Neural cell (in vitro differentiated cells): ENCODE data around the gene MRPL47. TPM values are rescaled to one million over a fixed set of nuclear protein-coding genes. Genes with fewer than 3 reads are reported as not detected.

ENCODE experiments used
- H2AFZ ChIP-seq: fragments of 200-600, 300-800 bp; sonication (generic), shearing (Covaris generic); 2 replicates; pipeline ENCODE4 v1.6.0; 2014; ENCODE audit warnings: low read depth, mild to moderate bottlenecking, antibody characterized with exemption, low read length, moderate library complexity
- H3F3A ChIP-seq: fragments of 200-600 bp; shearing (Covaris generic); 2 replicates; pipeline ENCODE4 v1.6.1; 2016; ENCODE audit warnings: mild to moderate bottlenecking, moderate library complexity, mixed read lengths, antibody characterized with exemption, low read length; ENCODE audit not compliant: insufficient read depth, poor library complexity, severe bottlenecking
- H3K27ac ChIP-seq: fragments of 200-600, 300-800 bp; sonication (generic), shearing (Covaris generic); 2 replicates; pipeline ENCODE4 v1.5.1; 2014; ENCODE audit warnings: mild to moderate bottlenecking, low read length, moderate library complexity
- H3K27me3 ChIP-seq: fragments of 300-800, 200-600 bp; sonication (generic), shearing (Covaris generic); 2 replicates; pipeline ENCODE4 v1.6.0; 2014; ENCODE audit warnings: mild to moderate bottlenecking, low read depth, low read length, moderate library complexity; ENCODE audit not compliant: insufficient read depth
- H3K36me3 ChIP-seq: fragments of 300-800, 200-600 bp; sonication (generic), shearing (Covaris generic); 2 replicates; pipeline ENCODE4 v1.5.1; 2014; ENCODE audit warnings: mild to moderate bottlenecking, antibody characterized with exemption, low read length, moderate library complexity; ENCODE audit not compliant: insufficient read depth
- H3K4me2 ChIP-seq: fragments of 300-800, 200-600 bp; sonication (generic), shearing (Covaris generic); 2 replicates; pipeline ENCODE4 v1.6.0; 2014; ENCODE audit warnings: mild to moderate bottlenecking, low read length
- H3K4me3 ChIP-seq: fragments of 300-800, 200-600 bp; sonication (generic), shearing (Covaris generic); 2 replicates; pipeline ENCODE4 v1.5.1; 2014; ENCODE audit warnings: mild to moderate bottlenecking, low read length, moderate library complexity
- H3K79me2 ChIP-seq: fragments of 200-600 bp; shearing (Covaris generic); replicated peaks from 2 replicates; pipeline ENCODE4 v1.6.0; 2014; ENCODE audit warnings: mild to moderate bottlenecking, low read length, moderate library complexity; ENCODE audit not compliant: insufficient read depth
- H3K9ac ChIP-seq: fragments of 300-800, 200-600 bp; sonication (generic), shearing (Covaris generic); 2 replicates; pipeline ENCODE4 v1.6.1; 2016; ENCODE audit warnings: mild to moderate bottlenecking, low read length, mixed read lengths
- H3K9me2 ChIP-seq: fragments of 200-600 bp; shearing (Covaris generic); 2 replicates; pipeline ENCODE4 v1.6.1; 2016; ENCODE audit warnings: mild to moderate bottlenecking, low read length, mixed read lengths; ENCODE audit not compliant: insufficient read depth
- H3K9me3 ChIP-seq: fragments of 200-600, 300-800 bp; sonication (generic), shearing (Covaris generic); 2 replicates; pipeline ENCODE4 v1.6.1; 2016; ENCODE audit warnings: mild to moderate bottlenecking, mixed run types, low read length, moderate library complexity, mixed read lengths
- H4K20me1 ChIP-seq: fragments of 200-600 bp; shearing (Covaris generic); 2 replicates; pipeline ENCODE4 v1.6.1; 2016; ENCODE audit warnings: mild to moderate bottlenecking, mixed run types; ENCODE audit not compliant: insufficient read depth
- CTCF ChIP-seq: fragments of 450-650 bp; IDR thresholded peaks from 2 replicates; pipeline ENCODE4 v1.5.1; 2014; ENCODE audit warnings: antibody characterized with exemption, mild to moderate bottlenecking, moderate library complexity; ENCODE audit not compliant: poor library complexity, severe bottlenecking
- EP300 ChIP-seq: fragments of 450-650 bp; conservative IDR thresholded peaks from 2 replicates; pipeline ENCODE4 v1.6.1; 2014; ENCODE audit warnings: antibody characterized with exemption, mild to moderate bottlenecking, moderate library complexity; ENCODE audit not compliant: poor library complexity, severe bottlenecking
- EZH2 ChIP-seq: fragments of 200-600, 300-800 bp; shearing (Covaris generic), sonication (generic); IDR thresholded peaks from 2 replicates; pipeline ENCODE4 v1.6.1; 2014; ENCODE audit warnings: antibody characterized with exemption, low read length, borderline replicate concordance, mild to moderate bottlenecking; ENCODE audit not compliant: insufficient read depth, poor library complexity, severe bottlenecking
- MXI1 ChIP-seq: fragments of 450-650 bp; conservative IDR thresholded peaks from 2 replicates; pipeline ENCODE4 v1.6.1; 2014; ENCODE audit warnings: antibody characterized with exemption, mild to moderate bottlenecking; ENCODE audit not compliant: poor library complexity, severe bottlenecking
- POLR2AphosphoS5 ChIP-seq: IDR thresholded peaks from 2 replicates; pipeline ENCODE4 v1.6.1; 2012
- RAD21 ChIP-seq: fragments of 450-650 bp; conservative IDR thresholded peaks from 2 replicates; pipeline ENCODE4 v1.6.1; 2014; ENCODE audit warnings: antibody characterized with exemption, mild to moderate bottlenecking, moderate library complexity
- REST ChIP-seq: IDR thresholded peaks from 2 replicates; pipeline ENCODE4 v1.6.1; 2012; ENCODE audit warnings: borderline replicate concordance
- SMC3 ChIP-seq: fragments of 450-650 bp; conservative IDR thresholded peaks from 2 replicates; pipeline ENCODE4 v1.6.1; 2014; ENCODE audit warnings: antibody characterized with exemption, mild to moderate bottlenecking, moderate library complexity; ENCODE audit not compliant: poor library complexity
- TAF1 ChIP-seq: IDR thresholded peaks from 2 replicates; pipeline ENCODE4 v1.6.1; 2012; ENCODE audit warnings: low read depth
- polyA plus RNA-seq: library from polyadenylated mRNA; depleted of rRNA; stranded (reverse); fragments of >200 nt; gene quantifications from 2 replicates; pipeline ENCODE4 v1.2.3, GENCODE V29; 2014

The MRPL47 gene
- polyA plus RNA-seq, 1 donor from 2014 or later: 91.1 TPM

GRCh38 chr3:179610066-179610465, 5.6 kb upstream of the MRPL47 start:
- no peak overlapping the region for H3K4me3 ChIP-seq
- H3K9ac ChIP-seq: no peak overlapping the region
- peaks cover 18% of the 10 kb centered on the region for H3K79me2 ChIP-seq
- no peaks in the 10 kb centered on the region for H3K9me3 ChIP-seq
- no peak overlapping the region for H3K4me2 ChIP-seq
- H3K27ac ChIP-seq: no peak overlapping the region
- no peaks in the 10 kb centered on the region for H3K9me2 ChIP-seq
- no peaks in the 10 kb centered on the region for H4K20me1 ChIP-seq
- no peaks in the 10 kb centered on the region for H3K36me3 ChIP-seq
- no peak overlapping the region for H2AFZ ChIP-seq
- H3K27me3 ChIP-seq: no peaks in the 10 kb centered on the region
- no peaks in the 10 kb centered on the region for H3F3A ChIP-seq
- TF ChIP-seq EZH2: no peak
- no peak for TF ChIP-seq SMC3
- TF ChIP-seq RAD21: no peak
- no peak for TF ChIP-seq CTCF
- TF ChIP-seq REST: no peak
- no peak for TF ChIP-seq POLR2AphosphoS5
- no peak for TF ChIP-seq MXI1
- no peak for TF ChIP-seq TAF1
- TF ChIP-seq EP300: no peak

GRCh38 chr3:179608931-179609720, 4.7 kb upstream of the MRPL47 start:
- Histone ChIP-seq H3F3A (no peaks in the 10 kb centered on the region), H3K4me3 (no peak overlapping the region), H3K9ac (no peak overlapping the region), H3K4me2 (no peak overlapping the region), H3K9me3 (no peaks in the 10 kb centered on the region), H3K27ac (no peak overlapping the region), H2AFZ (no peak overlapping the region), H3K27me3 (no peaks in the 10 kb centered on the region), H4K20me1 (no peaks in the 10 kb centered on the region), H3K9me2 (no peaks in the 10 kb centered on the region), H3K79me2 (peaks cover 25% of the 10 kb centered on the region), H3K36me3 (no peaks in the 10 kb centered on the region)
- TF ChIP-seq EP300: no peak
- TF ChIP-seq TAF1: no peak
- no peak for TF ChIP-seq RAD21
- no peak for TF ChIP-seq MXI1
- TF ChIP-seq EZH2: no peak
- no peak for TF ChIP-seq REST
- TF ChIP-seq CTCF: no peak
- TF ChIP-seq SMC3: no peak
- no peak for TF ChIP-seq POLR2AphosphoS5
